HG02938 (cell line): ENCODE measurements around the gene TNIK.
A peak's percentile ranks its signal among the peaks of the same experiment; 100 is the strongest.

Experiments used
- ATAC-seq: cut with Tn5 transposase; IDR thresholded peaks from one replicate; pipeline ENCODE4 v1.9.1; 2021; ENCODE audit warnings: mild to moderate bottlenecking, moderate library complexity; ENCODE audit not compliant: unreplicated experiment

Gene TNIK

DNA sequence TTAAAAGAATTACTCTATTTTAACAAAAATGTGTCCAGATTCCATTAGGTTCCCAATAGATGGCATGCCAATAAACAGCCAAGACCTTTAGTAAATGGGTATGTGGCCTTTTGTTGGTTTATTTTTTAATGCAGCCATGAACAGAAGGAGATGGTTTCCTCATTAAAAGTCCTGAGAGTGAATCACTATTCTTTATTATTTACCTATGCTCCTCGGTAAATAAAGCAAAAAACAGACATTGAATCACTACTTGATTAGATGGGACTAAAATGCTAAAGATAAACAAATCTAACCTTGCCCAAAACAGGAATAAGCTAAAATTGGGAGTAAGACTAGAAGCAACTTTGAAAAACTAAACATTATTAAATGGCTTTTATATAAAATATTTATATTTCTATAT is 94.2 kb downstream of the TNIK start:
- no peak for ATAC-seq

DNA sequence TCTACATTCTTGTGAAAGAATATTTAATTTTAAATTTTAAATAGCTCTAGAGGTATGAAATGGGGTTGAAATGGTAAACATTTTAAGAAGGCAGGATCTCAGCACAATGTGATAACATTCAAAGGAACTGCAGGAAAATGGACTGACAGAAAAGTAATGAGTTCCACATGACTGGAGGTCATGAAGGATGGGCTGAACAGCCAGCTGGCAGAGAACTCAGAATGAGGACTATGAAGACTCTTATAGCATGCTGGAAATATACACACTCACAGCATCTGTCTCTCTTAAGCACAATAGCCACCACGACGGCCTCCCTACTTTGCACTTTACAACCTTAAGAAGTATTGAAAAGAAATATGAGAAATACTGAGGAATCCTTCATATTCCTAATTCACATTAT is 94.7 kb downstream of the TNIK start:
- no peak for ATAC-seq

DNA sequence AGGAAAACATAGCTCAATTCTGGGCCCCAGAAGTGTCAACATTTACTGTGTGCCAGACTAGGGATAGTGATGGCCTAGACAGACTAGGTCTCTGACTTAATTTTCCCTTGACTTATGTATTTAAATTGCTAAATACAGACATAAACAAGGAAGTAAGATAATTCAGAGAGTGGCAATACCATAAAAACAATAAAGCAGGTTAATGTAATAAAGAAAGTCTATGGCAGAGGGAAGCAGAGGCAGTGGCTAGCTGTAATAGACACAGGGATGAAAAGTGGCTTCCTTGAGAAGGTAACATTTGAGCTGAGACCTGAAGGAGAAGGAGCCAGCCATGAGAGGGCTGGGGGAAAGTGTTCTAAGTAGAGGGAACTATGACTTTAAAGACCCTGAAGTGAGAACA is 95.7 kb downstream of the TNIK start:
- ATAC-seq, result no peak

DNA sequence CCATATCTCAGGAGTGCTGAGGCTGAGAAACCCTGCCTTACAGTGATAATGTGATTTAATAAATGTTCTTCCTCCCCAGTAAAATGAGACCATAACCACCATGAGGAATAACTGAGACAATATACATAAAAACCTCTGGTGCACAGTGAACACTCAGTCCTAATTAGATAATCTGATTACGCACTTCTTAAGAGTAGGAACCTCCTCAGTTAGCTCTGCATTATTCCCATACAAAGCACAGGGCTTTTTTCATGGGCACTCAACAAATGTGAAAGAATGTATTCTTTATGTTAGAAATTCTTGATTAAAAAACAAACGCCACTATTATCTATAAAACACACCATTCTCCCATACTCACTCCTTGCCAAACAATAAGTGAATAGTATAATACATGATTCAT is 97.0 kb downstream of the TNIK start:
- ATAC-seq, result no peak

DNA sequence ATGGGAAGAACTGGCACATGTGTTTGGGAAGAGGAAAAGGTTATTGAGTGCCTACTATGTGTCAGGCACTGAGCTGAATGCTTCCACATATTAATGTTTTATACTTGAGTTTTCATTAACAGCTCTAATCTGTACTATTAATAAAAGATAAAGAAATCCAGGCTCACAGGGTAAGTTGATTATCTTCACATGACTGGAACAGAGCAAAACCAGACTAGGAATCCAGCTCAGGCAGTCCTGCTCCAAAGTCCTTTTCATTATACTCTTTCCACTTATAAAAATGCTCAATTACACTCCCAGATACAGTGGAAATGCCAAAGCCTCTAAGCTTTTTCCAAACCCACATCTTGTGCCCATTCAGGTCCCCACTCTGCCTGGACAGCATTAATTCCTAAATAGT is 97.6 kb downstream of the TNIK start:
- ATAC-seq, result no peak

DNA sequence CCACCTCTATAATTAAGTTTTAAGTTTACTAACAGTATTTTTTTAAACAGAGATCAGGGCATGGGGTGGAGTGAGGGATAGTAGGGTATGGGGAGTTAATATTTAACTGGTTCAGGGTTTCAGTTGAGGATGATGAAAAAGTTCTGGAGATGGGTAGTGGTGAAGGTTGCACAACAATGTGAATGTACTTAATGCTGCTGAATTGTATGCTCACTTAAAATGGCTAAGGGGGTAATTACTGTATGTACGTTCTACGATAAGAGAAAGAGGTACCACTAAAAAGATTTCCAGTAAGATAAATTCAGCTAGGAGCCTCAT is 101.4 kb downstream of the TNIK start:
- ATAC-seq, result no peak

DNA sequence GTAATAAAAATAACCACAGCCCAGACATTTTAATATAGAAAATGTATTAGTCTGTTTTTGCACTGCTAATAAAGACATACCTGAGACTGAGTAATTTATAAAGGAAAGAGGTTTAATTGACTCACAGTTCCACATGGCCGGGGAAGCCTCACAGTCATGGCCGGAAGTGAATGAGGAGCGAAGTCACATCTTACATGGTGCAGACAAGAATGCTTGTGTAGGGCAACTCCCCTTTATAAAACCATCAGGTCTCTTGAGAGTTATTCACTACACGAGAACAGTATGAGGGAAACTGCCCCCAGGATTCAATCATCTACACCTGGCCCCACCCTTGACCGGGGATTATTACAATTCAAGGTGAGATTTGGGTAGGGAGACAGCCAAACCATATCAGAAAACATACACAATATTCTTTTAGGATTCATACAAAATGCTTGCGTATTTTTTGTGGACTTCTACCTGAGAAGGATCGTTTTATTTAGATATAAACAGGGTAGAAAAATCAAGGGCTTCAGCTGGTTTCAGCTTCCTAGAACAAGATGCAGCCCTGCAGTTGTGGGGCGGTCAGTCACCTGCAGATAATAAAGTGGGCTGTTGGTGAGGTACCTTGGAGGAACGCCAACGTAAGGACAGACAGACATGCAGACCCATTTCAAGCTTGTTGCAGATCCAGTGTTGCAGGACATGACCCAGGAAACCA is 101.9 kb downstream of the TNIK start:
- ATAC-seq, result no peak

DNA sequence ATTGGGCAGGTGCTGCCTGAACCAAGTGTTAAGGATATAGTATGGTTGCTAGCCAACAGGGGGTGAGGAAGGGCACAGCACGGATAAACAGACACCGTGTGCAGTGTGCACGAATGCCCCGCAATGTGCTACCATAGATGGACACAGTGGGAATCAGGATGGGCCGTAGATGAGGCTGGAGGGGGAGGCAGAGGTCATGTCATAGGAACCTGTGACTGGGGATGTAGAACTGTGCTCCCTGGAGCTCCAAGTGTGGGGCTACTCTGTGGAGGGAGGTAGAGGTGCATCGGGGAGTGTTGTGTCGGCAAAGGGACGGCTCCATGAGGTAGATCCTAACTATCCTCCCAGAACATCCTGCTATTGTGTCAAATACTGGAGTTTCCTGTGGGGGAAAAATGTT is 102.5 kb downstream of the TNIK start:
- ATAC-seq, result no peak

DNA sequence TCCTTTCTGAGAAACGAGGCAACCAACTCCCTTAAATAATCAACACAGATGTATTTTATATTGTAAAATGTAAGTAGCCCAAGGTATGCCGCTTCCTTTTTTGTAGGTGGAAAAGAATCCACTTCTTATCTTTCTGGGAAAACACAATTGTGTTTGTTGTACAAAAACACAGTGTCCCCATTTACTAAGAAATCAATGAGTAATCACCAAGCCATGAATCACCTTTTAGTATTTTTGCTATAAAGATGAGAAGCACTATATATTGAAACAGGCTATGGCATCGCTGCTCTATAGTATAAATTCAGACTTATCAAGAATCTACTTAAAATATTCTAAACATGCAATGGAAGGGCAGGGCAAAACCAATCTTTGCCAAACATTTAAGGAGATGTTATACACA is 104.0 kb downstream of the TNIK start:
- ATAC-seq, result no peak

DNA sequence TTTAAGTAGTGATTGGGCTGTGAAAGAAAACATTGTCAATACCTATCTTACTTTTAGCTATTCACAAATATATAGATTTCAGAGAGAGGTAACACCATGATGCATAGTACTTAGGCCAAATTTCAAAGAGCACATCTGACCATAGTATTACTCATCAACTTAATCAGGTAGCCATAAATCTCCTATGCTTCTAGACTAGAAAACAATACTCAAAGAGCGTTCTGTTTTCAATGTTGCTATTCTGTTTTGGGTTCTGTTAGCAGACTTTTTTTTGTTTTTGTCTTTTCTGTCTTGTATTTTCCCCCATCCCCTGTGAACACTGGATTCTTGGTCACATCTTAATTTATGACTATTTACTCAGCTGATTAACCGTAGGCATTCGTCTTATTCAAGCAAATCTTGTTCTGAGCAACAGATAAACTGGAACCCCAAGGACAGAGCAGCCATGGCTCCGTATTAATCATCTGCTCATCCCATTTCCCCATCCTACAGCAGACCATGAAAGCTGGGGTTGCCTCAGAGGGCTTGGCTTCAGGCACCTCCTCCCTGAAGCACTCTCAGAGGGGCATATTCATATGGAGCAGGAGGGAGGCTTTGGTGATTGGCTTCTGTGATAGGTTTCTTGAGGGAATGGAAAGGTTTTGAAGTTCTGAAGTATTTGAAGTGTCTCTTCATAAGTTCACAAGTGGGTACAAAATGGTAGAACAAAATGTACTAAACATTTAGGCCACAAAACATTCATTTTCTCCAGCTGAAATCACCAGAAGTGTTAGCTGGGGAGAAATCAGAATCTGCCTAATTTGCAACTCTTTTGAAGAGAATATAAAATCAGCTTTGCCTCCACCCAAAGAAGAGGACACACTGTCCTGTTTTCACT is 105.3 kb downstream of the TNIK start:
- no peak for ATAC-seq

DNA sequence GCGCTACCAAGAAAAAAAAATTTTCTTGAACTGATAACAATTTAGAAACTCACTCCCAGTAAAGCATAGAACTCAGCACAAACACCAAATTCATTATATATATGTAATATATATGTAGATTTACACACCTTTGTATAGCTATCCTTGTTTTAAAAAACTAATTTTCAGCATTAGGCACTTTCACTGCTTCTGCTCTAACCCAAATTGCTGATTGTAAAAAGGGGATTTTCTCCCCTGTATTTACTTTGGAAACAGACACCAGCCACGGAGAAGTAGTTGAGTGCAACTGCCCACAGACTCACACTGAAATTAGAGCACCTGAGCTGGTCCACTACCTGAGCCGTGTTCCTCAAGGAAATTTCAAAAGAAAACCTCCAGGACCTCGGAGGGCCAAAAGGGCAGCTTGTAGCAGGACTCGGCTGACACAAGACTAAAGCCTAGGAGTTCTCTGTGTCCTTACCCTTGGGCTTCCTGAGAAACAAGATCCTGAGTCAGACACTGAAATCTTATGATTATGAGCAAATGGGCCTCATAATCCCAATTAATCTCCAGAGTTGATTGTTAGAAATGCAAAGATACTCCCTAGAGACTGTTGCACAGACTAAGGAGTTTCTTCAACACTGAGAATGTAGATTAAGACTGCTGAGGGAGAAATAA is 106.0 kb downstream of the TNIK start:
- no peak for ATAC-seq

DNA sequence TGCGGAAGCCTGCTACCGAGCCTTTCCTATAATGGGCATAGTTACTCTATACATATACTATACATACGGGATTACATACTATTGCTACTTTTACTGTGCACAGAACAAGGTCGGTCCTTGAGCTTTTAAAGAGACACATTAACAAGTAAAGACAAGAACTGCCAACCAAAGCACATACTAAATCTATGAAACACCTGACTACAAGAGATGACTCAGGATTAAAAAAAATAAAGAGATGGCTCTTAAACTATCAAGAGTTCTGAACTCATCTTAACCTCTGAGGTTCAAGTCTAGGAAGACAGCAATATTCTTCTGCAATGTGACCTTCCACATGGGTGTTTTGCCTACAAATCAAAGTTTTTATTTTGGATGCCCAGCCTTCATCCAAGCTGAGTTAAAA is 106.8 kb downstream of the TNIK start:
- ATAC-seq, result no peak

DNA sequence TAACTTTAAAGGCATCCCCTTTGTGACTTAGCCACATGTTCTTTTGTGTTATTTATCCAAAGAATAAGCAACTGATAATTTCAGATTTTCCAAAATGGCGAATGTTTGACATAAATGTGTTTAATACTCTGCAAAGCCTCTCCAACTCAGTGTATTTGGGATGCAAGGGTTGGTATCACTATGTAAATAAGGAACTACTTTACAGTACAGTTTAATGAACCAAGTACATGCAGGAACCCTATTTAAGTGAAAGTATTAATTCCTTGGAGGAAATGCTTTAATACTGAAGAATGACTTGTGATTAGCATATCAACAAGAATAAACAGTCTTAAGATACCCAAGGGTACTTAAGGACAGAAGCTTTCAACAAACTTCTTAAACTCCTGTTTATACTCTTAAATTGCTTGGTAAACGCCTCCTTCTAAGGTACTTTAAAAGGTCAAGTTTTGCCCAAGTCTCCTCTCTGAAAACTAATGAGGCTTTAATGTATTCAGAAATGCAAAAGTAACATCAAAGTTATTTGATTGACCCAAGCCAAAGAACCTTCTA is 107.7 kb downstream of the TNIK start:
- ATAC-seq, result no peak

DNA sequence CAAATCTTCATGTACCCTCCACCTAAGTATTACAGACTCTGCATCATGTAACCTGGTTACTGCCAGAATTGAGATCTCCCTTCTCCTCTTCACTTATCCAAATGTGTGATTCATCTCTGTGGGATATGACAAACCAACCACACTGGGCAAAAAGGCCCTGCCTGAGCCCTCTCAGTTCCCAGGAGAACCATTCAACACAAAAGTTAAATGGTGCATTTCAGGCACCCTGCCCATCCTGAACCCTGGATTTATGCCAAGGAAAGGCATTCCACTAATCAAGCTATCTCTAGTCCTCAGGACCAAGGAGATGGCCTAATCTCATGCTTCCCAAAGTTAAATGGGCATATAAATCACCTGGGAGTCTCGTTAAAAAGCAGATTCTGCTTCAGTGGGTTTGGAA is 108.5 kb downstream of the TNIK start:
- no peak for ATAC-seq

DNA sequence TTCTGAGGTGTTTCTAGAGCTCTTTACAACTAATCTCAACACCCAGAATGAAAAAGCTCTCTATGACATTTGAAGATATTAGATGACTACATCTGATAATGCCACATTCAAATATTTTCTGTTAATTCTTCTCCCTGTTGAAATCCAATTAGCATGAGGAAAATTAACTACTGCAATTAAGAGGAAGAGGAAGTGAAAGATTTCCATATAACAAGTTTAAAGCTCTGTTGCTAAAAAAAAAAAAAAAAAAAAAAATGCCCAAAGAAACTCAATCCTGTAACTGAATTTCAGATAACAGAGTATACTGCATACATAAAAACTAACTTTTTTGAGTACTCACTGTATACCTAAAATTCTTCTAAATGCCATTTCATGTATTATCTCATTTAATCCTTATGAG is 109.8 kb downstream of the TNIK start:
- ATAC-seq, result no peak

DNA sequence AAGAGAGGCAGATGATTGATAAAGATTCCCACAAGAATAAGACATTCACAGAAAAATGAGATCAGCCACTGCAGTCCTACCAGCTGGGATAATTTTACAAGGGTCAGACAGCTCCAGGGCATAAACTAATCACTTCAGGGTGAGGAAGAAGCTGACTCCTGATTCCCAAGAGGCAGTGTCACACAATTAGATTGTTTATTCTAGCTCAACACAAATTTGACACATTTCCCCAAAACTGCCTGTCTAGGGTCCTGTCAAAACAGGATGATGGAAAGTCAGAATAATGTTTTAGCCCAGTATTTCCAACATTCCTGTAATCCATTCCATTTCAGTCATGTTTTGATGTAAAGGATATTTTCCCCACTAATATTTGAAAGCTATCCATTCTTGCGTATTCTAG is 110.8 kb downstream of the TNIK start:
- ATAC-seq, result no peak

DNA sequence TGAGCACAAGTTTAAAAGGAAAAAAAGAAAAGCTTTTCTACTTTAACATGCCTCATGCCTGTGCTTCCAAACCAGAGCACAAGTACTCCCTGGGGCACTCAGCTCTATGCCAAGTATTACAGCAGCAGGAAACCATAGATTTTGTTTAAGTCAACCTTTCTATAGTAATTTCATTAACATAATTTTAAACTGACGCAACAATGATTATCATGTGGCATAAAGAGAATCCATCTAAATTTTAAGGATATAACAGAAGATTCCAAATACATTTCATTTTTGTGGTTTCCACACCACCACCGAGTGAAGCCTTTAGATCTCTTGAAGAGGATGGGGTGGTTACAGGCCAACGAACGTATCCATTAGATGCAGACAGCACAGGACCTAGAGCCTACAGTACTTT is 112.1 kb downstream of the TNIK start:
- peak; percentile 6 for ATAC-seq

DNA sequence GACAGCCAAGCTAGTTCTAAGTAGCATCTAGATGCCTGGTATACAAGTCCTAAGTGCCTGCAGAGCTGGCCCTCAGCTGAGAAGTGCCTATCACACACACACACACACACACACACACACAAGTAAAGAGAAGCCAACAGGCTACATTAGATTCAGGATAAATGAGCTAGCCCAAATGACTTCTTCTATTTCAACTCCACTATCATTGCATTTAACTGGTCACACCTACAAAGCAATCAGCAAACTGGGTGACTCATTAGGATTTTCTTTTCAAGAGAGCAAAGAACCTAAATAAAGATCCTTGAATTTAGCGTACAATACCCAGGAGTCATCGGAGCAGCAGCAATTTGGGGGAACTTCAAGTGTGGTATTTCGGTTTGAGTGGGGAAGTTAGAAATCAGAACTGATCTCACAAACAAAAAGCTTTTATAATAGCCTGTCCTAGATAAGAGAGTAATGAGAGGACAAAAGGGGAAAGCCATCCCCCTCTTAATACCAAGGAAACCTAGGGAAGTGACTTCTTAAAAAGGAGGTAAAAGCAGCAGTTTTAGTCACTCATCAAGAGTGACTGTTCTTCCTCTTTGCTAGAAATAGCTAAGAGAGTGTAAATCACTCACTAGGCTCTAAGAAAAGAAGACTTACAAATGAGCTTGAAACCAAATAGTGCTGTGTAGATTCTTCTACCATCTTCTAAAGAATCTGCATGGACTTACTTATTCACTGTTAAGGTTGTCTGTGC is 112.7 kb downstream of the TNIK start:
- peak; percentile 59 for ATAC-seq

DNA sequence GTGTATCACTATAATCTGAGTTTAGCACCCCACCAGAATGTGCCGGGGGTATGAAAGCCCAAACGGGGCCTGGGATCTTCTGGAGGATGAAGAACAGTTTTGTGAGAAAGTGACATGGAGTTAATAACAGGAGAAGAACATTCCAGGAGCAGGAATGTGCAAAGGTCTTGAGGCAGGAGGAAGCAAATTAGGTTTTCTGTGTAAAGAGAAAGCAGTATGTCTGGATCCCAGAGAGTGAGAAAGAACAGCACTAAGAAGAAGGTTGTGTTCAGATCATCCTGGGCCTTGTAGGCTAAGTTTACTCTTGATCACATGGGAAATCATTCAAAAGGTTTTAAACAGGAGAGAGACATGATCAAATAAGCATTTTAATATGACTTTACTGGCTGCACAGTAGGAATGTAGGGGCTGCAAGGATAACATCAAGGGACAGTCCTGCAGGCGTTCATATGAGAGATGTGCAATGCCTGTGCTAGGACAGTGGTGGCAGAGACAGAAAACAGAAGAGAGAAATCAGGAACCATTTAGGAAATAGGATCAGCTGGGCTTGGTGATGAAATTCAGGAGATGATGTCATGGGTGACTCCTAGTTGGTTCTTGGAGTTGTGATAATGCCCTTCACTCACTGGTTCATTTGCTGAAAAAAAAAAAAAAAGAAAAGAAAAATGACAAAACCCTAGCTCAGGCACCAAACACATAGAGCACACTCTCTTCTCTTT is 113.5 kb downstream of the TNIK start:
- no peak for ATAC-seq

DNA sequence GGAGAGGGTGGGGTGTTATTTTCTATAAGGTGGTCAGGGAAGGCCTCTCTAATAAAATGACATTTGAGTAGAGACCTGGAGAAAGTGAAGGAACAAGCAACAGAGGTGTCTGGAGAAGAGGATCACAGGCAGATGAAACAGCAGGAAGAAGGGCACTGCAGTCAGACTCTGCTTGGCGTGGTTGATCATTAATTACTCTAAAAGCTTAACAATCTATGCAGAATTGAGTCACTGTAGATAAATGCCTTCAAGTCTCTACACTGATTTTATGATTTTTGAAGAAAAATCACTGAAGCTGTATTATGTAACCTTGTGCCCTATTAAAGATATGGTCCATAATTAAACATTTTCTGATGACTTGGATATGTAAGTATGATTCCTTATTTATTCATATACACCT is 114.2 kb downstream of the TNIK start:
- no peak for ATAC-seq
